ENCODE measurements around the gene PSMB5. TPM values are rescaled to one million over a fixed set of nuclear protein-coding genes. Genes with fewer than 3 reads are reported as not detected.
A peak's percentile ranks its signal among the peaks of the same experiment; 100 is the strongest.

PSMB5 gene
- total and polyA plus RNA-seq, 4 experiments from 2014 or later: 31.4 to 56.6 (median 43.3) TPM

DNA sequence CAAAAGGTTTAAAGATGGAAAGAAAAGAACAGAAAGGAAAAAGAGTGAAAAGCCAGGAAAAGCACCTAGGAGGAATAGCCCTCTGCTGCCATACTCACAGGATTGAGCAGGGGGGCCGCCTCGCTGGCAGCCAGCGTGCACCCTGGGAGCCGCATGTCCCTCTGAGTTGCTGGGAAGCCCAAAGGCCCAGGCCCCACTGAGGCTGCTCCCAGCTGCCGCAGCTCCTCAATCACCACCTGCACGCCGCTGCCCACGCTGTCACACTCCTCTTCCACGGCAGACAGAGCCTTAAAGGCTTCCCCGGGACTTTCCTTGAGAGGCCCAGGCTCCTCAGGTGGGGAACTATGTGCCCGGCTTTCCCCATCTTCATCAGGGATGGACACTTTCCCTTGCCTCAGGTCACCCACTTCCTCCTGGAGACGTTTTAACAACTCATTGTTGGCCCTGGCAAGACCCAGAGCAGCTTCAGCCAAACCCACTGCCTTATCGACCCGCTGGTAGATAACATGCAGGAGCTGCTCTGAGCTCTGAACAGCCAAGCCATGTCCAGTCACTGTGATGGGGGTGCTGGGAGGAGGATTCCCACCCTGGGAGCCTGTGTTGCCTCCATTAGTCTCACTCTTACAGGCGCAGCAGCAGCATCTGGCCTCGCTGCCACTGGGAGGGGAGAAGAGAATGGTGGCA is 36.2 kb downstream of the PSMB5 start:
- no peak for DNase-seq
- no peaks in the 10 kb centered on the region for H3K36me3 ChIP-seq (ENCODE audit: insufficient read depth, low read length)
- H3K27ac Mint-ChIP-seq: no peak overlapping the region
- ChIA-PET POLR2A (ENCODE audit: partially characterized antibody) (interaction anchor here (1.0 kb wide), 1 partner anchor 9 kb away, joined by 6 read pairs; no protein-coding TSS in a partner anchor), CTCF (ENCODE audit: partially characterized antibody) (interaction anchor here (1.5 to 38.6 kb wide), 2 partner anchors 12 to 62 kb away, joined by 7 to 1070 read pairs; partner anchors contain the start of gene CDH24)
- no peaks in the 10 kb centered on the region for H3K4me1 ChIP-seq (ENCODE audit: insufficient read depth, low read length)
- H3K4me1 Mint-ChIP-seq: no peaks in the 10 kb centered on the region
- H3K9me3 ChIP-seq (ENCODE audit: control insufficient read depth in 1 of 2, low read length in 2 of 2): no peaks in the 10 kb centered on the region
- peaks cover 0 to 3% of the 10 kb centered on the region in 2 donors for H3K36me3 Mint-ChIP-seq
- no peak overlapping the region for H3K27ac ChIP-seq (ENCODE audit: low read depth, low read length)
- H3K27me3 Mint-ChIP-seq: no peaks in the 10 kb centered on the region
- no peak overlapping the region for H3K4me3 Mint-ChIP-seq
- no peaks in the 10 kb centered on the region for H3K9me3 Mint-ChIP-seq
- H3K4me3 ChIP-seq (ENCODE audit: low read length in 2 of 2): no peak overlapping the region
- intact Hi-C loops (cut with micrococcal nuclease): no loop called here
- H3K27me3 ChIP-seq (ENCODE audit: insufficient read depth, low read length): no peaks in the 10 kb centered on the region

GRCh38 chr14:22997676-22998323 is 36.9 kb downstream of the PSMB5 start:
- Mint-ChIP-seq H3K4me3 (no peak overlapping the region), H3K9me3 (no peaks in the 10 kb centered on the region), H3K27ac (no peak overlapping the region), H3K27me3 (no peaks in the 10 kb centered on the region), H3K4me1 (no peaks in the 10 kb centered on the region), H3K36me3 (peaks cover 3 to 7% of the 10 kb centered on the region in 2 donors)
- DNase-seq: no peak
- H3K9me3 ChIP-seq (ENCODE audit: control insufficient read depth in 1 of 2, low read length in 2 of 2): no peaks in the 10 kb centered on the region
- H3K4me3 ChIP-seq (ENCODE audit: low read length in 2 of 2): no peak overlapping the region
- no peaks in the 10 kb centered on the region for H3K36me3 ChIP-seq (ENCODE audit: insufficient read depth, low read length)
- ChIA-PET CTCF (ENCODE audit: partially characterized antibody) (interaction anchor here (1.5 to 38.6 kb wide), 3 partner anchors 11 to 62 kb away, joined by 7 to 1070 read pairs (median 59); partner anchors contain the start of gene CDH24), POLR2A (ENCODE audit: partially characterized antibody) (interaction anchor here (1.0 kb wide), 1 partner anchor 9 kb away, joined by 6 read pairs; no protein-coding TSS in a partner anchor)
- H3K4me1 ChIP-seq (ENCODE audit: insufficient read depth, low read length): no peaks in the 10 kb centered on the region
- no peak overlapping the region for H3K27ac ChIP-seq (ENCODE audit: low read depth, low read length)
- intact Hi-C loops (cut with micrococcal nuclease): no loop called here
- no peaks in the 10 kb centered on the region for H3K27me3 ChIP-seq (ENCODE audit: insufficient read depth, low read length)

- ChIA-PET CTCF (ENCODE audit: partially characterized antibody) (interaction anchor here (1.3 to 38.6 kb wide), 5 partner anchors 10 to 80 kb away, joined by 5 to 1070 read pairs (median 44); partner anchors contain the start of gene CDH24), POLR2A (ENCODE audit: partially characterized antibody) (interaction anchor here (1.5 to 4.1 kb wide), 3 partner anchors 10 to 61 kb away, joined by 5 to 21 read pairs (median 18); partner anchors contain the start of gene CDH24)
- Histone ChIP-seq H3K4me3 (ENCODE audit: low read length in 2 of 2) (no peak overlapping the region), H3K4me1 (ENCODE audit: insufficient read depth, low read length) (no peaks in the 10 kb centered on the region), H3K27me3 (ENCODE audit: insufficient read depth, low read length) (no peaks in the 10 kb centered on the region), H3K36me3 (ENCODE audit: insufficient read depth, low read length) (no peaks in the 10 kb centered on the region), H3K27ac (ENCODE audit: low read depth, low read length) (no peak overlapping the region), H3K9me3 (ENCODE audit: control insufficient read depth in 1 of 2, low read length in 2 of 2) (no peaks in the 10 kb centered on the region)
- no peaks in the 10 kb centered on the region for H3K9me3 Mint-ChIP-seq
- H3K27me3 Mint-ChIP-seq: no peaks in the 10 kb centered on the region
- H3K4me1 Mint-ChIP-seq: no peaks in the 10 kb centered on the region
- no peak overlapping the region for H3K4me3 Mint-ChIP-seq
- no peak for DNase-seq
- H3K27ac Mint-ChIP-seq: no peak overlapping the region
- H3K36me3 Mint-ChIP-seq: peaks cover 3 to 7% of the 10 kb centered on the region in 2 donors
- intact Hi-C loops (cut with micrococcal nuclease): no loop called here
These were observed 37.7 kb downstream of the PSMB5 start for GRCh38 chr14:22996768-22997654.

- H3K27ac Mint-ChIP-seq: no peak overlapping the region
- no peaks in the 10 kb centered on the region for H3K4me1 Mint-ChIP-seq
- CTCF ChIA-PET (ENCODE audit: partially characterized antibody): interaction anchor here (1.0 to 38.6 kb wide), 14 partner anchors 11 to 81 kb away, joined by 3 to 1070 read pairs (median 10); partner anchors contain the start of genes AJUBA, CDH24 and PSMB11
- no peak for DNase-seq
- H3K27me3 ChIP-seq (ENCODE audit: insufficient read depth, low read length): no peaks in the 10 kb centered on the region
- POLR2A ChIA-PET (ENCODE audit: partially characterized antibody): interaction anchor here (1.2 to 4.1 kb wide), 4 partner anchors 11 to 62 kb away, joined by 4 to 21 read pairs (median 12); partner anchors contain the start of genes CDH24 and PSMB5
- no peaks in the 10 kb centered on the region for H3K9me3 Mint-ChIP-seq
- no peaks in the 10 kb centered on the region for H3K27me3 Mint-ChIP-seq
- H3K9me3 ChIP-seq (ENCODE audit: control insufficient read depth in 1 of 2, low read length in 2 of 2): no peaks in the 10 kb centered on the region
- no peaks in the 10 kb centered on the region for H3K36me3 ChIP-seq (ENCODE audit: insufficient read depth, low read length)
- H3K36me3 Mint-ChIP-seq: peaks cover 5 to 7% of the 10 kb centered on the region in 2 donors
- intact Hi-C loops (cut with micrococcal nuclease): loop anchor here (2.0 kb wide), 1 partner anchor 63 kb away; no protein-coding TSS in a partner anchor
- no peak overlapping the region for H3K4me3 Mint-ChIP-seq
- no peak overlapping the region for H3K4me3 ChIP-seq (ENCODE audit: low read length in 2 of 2)
- no peak overlapping the region for H3K27ac ChIP-seq (ENCODE audit: low read depth, low read length)
- no peaks in the 10 kb centered on the region for H3K4me1 ChIP-seq (ENCODE audit: insufficient read depth, low read length)
These were observed 38.6 kb downstream of the PSMB5 start for GRCh38 chr14:22995889-22996625.

DNA sequence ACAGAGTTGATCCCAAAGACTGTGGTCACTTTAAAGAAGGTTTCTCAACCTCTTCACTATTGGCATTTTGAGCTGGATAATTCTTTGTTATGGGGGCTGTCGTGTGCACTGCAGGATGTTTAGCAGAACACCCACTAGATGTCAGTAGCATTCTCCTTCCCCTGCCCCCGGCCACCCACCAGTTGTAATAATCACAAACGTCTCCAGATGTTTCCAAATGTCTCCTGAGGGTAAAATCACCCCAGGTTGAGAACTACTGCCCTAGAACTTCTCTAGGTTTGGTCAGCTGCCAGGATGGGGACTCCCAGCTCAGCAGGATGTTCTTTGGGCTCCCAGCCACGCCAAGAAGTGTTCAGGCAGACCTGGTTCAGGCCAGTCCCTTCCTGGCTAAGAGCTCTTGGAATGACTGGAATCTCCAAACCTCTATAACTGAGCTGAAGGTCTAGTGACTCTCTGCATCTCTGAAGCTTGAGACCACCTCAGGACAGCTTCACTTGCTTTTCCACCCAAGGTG is 39.9 kb downstream of the PSMB5 start:
- H3K9me3 ChIP-seq (ENCODE audit: control insufficient read depth in 1 of 2, low read length in 2 of 2): no peaks in the 10 kb centered on the region
- Mint-ChIP-seq H3K4me3 (no peak overlapping the region), H3K36me3 (peaks cover 8 to 10% of the 10 kb centered on the region in 2 donors), H3K27ac (peak overlapping the region in 2 of 7 donors; percentile 57 to 61), H3K27me3 (no peaks in the 10 kb centered on the region), H3K9me3 (no peaks in the 10 kb centered on the region), H3K4me1 (no peaks in the 10 kb centered on the region)
- ChIA-PET CTCF (ENCODE audit: partially characterized antibody) (interaction anchor here (0.6 to 38.6 kb wide), 26 partner anchors 9 to 998 kb away, joined by 3 to 1070 read pairs (median 4); partner anchors contain the start of genes AJUBA, CDH24 and PSMB11), POLR2A (ENCODE audit: partially characterized antibody) (interaction anchor here (0.6 to 4.1 kb wide), 6 partner anchors 9 to 1143 kb away, joined by 3 to 21 read pairs (median 5); partner anchors contain the start of gene CDH24)
- H3K27ac ChIP-seq (ENCODE audit: low read depth, low read length): no peak overlapping the region
- H3K36me3 ChIP-seq (ENCODE audit: insufficient read depth, low read length): no peaks in the 10 kb centered on the region
- peak in 1 of 5 donors; percentile 29 for DNase-seq
- intact Hi-C loops (cut with micrococcal nuclease): loop anchor here (2.0 kb wide), 1 partner anchor 64 kb away; no protein-coding TSS in a partner anchor
- no peaks in the 10 kb centered on the region for H3K27me3 ChIP-seq (ENCODE audit: insufficient read depth, low read length)
- no peak overlapping the region for H3K4me3 ChIP-seq (ENCODE audit: low read length in 2 of 2)
- no peaks in the 10 kb centered on the region for H3K4me1 ChIP-seq (ENCODE audit: insufficient read depth, low read length)

DNA sequence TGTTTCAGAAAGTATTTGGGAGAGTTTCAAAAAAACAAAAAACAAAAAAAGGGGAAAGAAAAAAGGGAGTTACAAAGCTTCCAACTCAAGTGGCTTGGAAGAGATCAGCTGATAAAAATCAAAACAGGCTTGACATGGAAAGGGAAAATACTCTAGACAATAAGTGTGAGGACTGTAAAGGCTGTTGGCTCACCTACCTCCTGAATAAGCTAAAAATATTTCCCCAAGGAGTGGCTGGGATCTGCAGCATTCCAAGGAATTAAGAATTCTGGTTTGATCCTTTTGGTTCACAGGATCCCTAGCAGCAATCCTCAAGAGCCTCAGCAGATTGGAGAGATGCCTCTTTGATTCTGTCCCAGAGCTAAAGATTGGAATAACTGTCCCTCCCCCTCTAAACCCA is 41.2 kb downstream of the PSMB5 start:
- H3K36me3 Mint-ChIP-seq: peaks cover 10 to 16% of the 10 kb centered on the region in 2 donors
- no peaks in the 10 kb centered on the region for H3K4me1 Mint-ChIP-seq
- H3K27ac ChIP-seq (ENCODE audit: low read depth, low read length): no peak overlapping the region
- H3K4me1 ChIP-seq (ENCODE audit: insufficient read depth, low read length): no peaks in the 10 kb centered on the region
- no peaks in the 10 kb centered on the region for H3K27me3 Mint-ChIP-seq
- peak overlapping the region in 1 of 7 donors; percentile 29 for H3K27ac Mint-ChIP-seq
- POLR2A ChIA-PET (ENCODE audit: partially characterized antibody): interaction anchor here (0.9 to 4.1 kb wide), 3 partner anchors 13 to 65 kb away, joined by 4 to 21 read pairs (median 6); partner anchors contain the start of gene CDH24
- no peak overlapping the region for H3K4me3 Mint-ChIP-seq
- H3K27me3 ChIP-seq (ENCODE audit: insufficient read depth, low read length): no peaks in the 10 kb centered on the region
- H3K9me3 ChIP-seq (ENCODE audit: control insufficient read depth in 1 of 2, low read length in 2 of 2): no peaks in the 10 kb centered on the region
- CTCF ChIA-PET (ENCODE audit: partially characterized antibody): interaction anchor here (1.1 to 38.6 kb wide), 10 partner anchors 8 to 78 kb away, joined by 3 to 1070 read pairs (median 12); partner anchors contain the start of genes AJUBA and CDH24
- no peaks in the 10 kb centered on the region for H3K9me3 Mint-ChIP-seq
- DNase-seq: no peak
- no peaks in the 10 kb centered on the region for H3K36me3 ChIP-seq (ENCODE audit: insufficient read depth, low read length)
- H3K4me3 ChIP-seq (ENCODE audit: low read length in 2 of 2): no peak overlapping the region
- intact Hi-C loops (cut with micrococcal nuclease): no loop called here

All from CD4-positive, alpha-beta memory T cell (primary cell).